Measurements from ENCODE around the gene FBXO15.

The FBXO15 gene

DNA sequence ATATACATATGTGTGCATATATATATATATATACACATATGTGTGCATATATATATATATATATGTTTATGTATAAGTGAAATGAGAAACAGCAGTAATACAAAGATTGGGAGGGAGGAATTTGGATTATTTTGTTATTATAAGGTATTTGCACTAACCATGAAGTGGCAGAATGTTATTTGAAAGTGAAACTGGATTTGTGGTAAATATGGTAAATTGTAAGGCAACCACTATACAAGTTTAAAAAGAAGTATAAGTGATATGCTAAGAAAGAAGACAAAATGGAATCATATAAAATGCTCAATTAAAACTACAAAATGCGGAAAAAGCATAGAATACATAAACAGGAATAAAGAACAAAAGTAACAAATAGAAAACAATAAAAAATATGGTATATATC lies 37.5 kb downstream of the FBXO15 start:
- DNase-seq: no peak

DNA sequence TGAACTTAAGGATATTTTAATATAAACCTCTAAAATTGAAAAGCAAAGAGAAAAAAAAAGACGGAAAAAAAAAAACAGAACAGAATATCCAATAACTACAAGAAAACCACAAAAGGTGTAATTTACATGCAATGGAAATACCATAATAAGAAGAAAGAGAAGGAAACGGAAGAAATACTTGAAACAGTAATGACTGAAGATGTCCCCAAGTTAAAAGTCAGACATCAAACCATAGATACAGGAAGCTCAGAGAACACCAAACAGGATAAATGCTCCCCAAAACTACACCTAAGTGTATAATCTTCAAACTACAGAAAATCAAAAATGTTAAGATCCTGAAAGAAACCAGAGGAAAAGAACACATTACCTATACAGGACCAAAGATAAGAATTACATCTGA lies 39.2 kb downstream of the FBXO15 start:
- DNase-seq: no peak

DNA sequence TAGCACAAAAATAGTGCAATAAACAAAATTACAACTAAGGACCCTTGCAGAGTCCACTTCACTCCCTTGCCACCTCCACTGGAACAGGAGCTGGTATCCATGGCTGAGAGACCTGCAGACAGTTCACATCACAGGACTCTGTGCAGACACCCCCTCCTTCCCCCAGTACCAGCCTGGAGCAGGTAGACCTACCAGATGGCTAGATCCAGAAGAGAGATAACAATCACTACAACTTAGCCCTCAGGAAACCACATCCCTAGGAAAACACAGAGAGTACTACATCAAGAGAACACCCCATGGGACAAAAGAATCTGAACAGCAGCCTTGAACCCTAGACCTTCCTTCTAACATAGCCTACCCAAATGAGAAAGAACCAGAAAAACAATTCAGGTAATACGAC lies 49.8 kb downstream of the FBXO15 start:
- no peak for DNase-seq

- DNase-seq: no peak
These were observed 54.7 kb downstream of the FBXO15 start for GRCh38 chr18:74092922-74093321.

GRCh38 chr18:74084184-74084855 lies 63.3 kb downstream of the FBXO15 start:
- no peak for DNase-seq

DNA sequence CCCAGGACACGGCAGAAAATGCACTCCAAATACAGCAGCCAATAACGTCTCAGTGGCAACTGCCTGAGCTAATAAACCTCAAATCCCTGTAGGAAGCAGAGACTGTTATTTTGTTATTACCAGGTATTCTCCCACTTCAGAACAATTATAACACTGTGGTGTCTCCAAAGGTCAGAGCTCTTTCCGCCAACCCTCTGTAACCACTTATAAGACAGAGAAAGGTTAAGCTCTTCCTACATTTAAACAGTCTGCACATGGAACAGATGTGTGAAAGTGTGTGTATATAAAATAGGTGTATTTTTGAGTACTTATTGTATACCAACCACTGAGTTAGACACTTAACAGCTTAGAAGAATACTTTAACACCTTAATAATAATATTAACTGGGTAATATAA lies 64.1 kb downstream of the FBXO15 start:
- no peak for DNase-seq

- DNase-seq: no peak
These were observed 64.7 kb downstream of the FBXO15 start for GRCh38 chr18:74082742-74083556.

GRCh38 chr18:74081966-74082741 lies 65.5 kb downstream of the FBXO15 start:
- peak; percentile 76 for DNase-seq

DNA sequence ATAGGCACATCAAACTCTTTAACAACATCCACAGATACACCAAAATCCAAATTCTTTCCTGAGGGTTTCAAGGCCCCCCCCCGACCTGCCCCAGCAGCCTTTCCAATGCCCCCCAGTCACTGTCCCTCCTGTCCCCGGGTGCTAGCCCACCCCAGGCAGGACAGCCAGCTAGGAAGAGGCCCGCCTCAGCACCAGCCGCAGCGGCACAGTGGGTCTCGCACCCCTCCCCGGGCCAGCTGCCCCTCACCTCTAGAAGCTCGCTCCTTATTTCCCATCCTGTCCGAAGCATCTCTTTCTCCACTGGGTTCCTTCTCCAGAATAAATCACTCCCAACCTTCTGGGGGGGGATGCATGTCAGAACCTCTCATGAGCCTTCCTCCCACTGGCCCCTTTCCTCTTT lies 69.4 kb downstream of the FBXO15 start:
- no peak for DNase-seq

GRCh38 chr18:74074668-74075564 lies 72.7 kb downstream of the FBXO15 start:
- no peak for DNase-seq

- DNase-seq: no peak
These were observed 73.5 kb downstream of the FBXO15 start for GRCh38 chr18:74073957-74074667.

GRCh38 chr18:74069178-74070050 lies 78.2 kb downstream of the FBXO15 start:
- no peak for DNase-seq

- no peak for DNase-seq
These were observed 79.3 kb downstream of the FBXO15 start for GRCh38 chr18:74068296-74068695.

DNA sequence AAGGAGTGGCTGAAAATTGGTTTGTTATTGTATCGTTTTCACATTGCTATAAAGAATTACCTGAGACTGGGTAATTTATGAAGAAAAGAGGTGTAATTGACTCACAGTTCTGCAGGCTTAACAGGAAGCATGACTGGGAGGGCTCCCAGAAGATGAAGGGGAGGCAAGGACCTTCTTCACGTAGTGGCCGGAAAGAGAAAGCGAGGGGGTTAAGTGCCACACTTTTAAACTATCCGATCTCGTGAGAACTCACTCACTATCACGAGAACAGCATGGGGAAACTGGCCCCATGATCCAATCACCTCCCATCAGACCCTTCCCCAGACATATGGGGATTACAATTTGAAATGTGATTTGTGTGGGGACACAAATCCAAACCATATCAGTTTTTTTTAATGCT lies 81.6 kb downstream of the FBXO15 start:
- DNase-seq: no peak

DNA sequence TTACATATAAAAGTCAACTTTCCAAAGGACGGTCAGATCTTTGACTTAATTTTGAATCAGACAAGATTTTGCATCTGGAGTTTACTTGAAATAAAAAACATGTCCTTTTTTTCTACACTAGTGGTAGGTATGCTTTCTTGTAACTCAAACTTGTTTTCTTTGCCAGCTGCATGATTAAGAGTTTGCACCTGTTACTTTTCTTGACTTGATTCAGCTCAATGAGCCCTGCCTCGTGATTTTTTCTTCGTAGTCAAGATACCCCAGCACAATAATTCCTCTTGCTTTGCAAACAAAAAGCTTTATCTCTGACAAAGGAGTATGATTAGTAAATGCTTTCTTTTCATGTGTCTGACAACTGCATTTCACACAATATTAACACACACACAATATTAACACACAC lies 82.3 kb downstream of the FBXO15 start:
- DNase-seq: no peak

DNA sequence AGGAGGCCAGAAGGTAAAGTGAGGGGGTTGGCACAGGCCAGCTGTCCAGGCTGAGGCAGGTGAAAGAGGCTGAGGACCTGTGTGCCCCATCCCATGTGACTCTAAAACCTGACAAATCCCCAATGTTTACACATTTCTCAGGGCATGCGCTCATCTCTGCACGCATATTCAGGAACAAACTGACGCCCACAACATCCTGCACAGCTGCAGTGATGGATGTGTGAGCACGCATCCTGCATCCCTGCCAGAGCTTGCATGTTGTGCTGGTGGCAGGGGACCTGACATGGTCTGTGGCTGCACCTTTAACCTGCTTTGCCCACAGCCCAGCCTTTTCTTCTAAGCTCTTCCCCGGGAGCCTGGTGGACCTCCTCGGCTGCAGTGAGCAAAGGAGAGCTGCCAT lies 83.1 kb downstream of the FBXO15 start:
- no peak for DNase-seq

DNA sequence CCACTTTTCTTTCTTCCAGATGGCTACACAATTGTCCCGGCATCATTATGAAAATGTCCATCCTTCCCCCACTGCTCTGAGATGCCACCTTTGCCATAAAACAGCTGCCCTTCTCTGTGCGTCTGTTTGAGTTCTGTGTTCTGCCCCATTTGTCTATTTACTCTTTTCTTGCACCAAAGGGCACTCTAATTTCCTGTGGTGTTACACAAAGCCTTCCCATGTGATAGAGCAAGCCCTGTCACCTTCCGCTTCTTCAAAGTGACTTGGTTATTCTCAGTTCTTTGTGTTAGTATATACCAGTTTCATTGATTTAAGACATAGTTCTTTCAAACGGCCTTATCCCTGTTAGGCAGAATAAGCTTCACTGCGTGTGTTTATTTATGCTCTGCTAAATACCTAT lies 84.1 kb downstream of the FBXO15 start:
- peak; percentile 9 for DNase-seq

DNA sequence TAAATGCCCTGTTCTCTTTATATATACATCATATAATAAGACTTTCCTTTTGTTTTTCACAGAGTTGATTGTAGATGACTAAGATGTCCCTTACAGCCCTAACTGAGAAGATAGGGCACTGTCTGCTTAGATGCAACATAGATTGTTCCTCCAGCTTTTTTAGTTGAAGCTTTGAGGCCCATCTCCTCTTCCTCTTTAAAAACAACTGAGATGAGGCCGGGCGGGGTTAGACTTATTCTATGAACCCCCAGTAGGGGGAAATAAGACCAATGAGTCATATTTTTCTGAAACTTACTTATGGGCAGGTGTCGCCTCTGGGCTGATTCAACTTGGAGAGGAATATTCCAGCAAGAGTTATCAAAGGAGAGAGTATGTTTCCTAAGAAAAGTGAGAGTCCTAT lies 84.6 kb downstream of the FBXO15 start:
- no peak for DNase-seq

DNA sequence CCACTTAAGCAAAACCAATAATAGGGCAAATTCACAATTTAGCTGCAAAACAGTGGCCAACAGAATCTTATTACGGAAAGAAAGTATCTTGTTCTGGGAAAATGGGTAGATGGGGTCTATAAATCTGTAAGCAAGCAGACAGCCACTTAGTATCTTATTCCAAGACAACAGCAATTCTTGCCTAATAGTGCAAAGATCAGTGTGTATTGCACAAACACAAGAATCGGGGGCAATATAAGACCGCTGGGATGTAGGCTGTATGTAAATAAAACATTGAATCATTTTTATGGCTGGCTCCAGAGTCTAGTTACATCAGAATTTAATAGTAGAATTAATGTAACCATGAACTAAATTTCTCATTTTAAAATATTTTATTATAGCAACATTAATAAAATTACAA lies 85.6 kb downstream of the FBXO15 start:
- DNase-seq: no peak

GRCh38 chr18:74060579-74060978 lies 87.1 kb downstream of the FBXO15 start:
- no peak for DNase-seq

DNA sequence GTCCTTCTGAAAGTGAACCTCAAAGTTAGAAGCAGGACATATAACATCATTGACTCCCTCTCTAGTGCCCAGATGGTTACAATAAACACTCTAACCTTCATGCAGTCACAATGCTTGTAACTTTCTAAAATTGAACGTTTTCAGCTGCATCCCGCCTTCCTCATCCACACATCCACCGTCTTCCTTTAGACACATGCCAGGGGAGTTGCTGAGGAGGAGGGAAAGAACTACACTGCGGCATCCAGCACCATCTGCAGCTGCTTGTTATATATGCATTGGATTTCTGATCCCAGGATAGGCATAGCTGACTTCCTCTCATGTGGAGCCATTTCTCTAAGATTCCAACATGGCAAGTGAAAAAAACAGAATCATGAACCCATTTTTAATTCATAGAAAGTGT lies 96.8 kb downstream of the FBXO15 start:
- DNase-seq: no peak

Measured in NCI-H1092 treated with DMSO at 0.1 percent for 48 hours (cell line).